SK-N-SH treated with all-trans-retinoic acid at 6 μM for 48 hours (cell line): ENCODE results near the gene CPNE4.

Experiments used
- ATAC-seq: fragments of 200-7000 bp; cut with Tn5 transposase; 3 replicates; pipeline ENCODE4 v1.9.1; 2020; ENCODE audit warnings: mild to moderate bottlenecking, moderate library complexity
- ARNTL ChIP-seq: fragments of 450-650 bp; formaldehyde crosslinking; IDR thresholded peaks from 2 replicates; pipeline ENCODE4 v1.5.0; 2020; ENCODE audit warnings: low read depth, mild to moderate bottlenecking, moderate library complexity, borderline replicate concordance
- BACH2 ChIP-seq: fragments of 250-450 bp; sonication (Bioruptor Pico); IDR thresholded peaks from 2 replicates; pipeline ENCODE4 v1.9.0; 2021; ENCODE audit warnings: mild to moderate bottlenecking, borderline replicate concordance
- CSDC2 ChIP-seq: fragments of 250-450 bp; sonication (Bioruptor Pico); IDR thresholded peaks from 2 replicates; pipeline ENCODE4 v1.5.0; 2020; ENCODE audit warnings: mild to moderate bottlenecking, moderate library complexity
- ESRRG ChIP-seq: fragments of 250-450 bp; sonication (Bioruptor Pico); IDR thresholded peaks from 2 replicates; pipeline ENCODE4 v1.6.1; 2021; ENCODE audit warnings: mild to moderate bottlenecking
- ISL1 ChIP-seq: fragments of 250-450 bp; sonication (Bioruptor Pico); IDR thresholded peaks from 2 replicates; pipeline ENCODE4 v2.1.2; 2022; ENCODE audit warnings: mild to moderate bottlenecking, moderate library complexity
- OSR1 ChIP-seq: fragments of 250-450 bp; sonication (Bioruptor Pico); IDR thresholded peaks from 2 replicates; pipeline ENCODE4 v1.8.0; 2022; ENCODE audit warnings: moderate library complexity, mild to moderate bottlenecking, inconsistent platforms
- PPARA ChIP-seq: fragments of 250-450 bp; sonication (Bioruptor Pico); IDR thresholded peaks from 2 replicates; pipeline ENCODE4 v1.5.0; 2020; ENCODE audit warnings: mild to moderate bottlenecking, borderline replicate concordance
- RARB ChIP-seq: fragments of 250-450 bp; sonication (Bioruptor Pico); IDR thresholded peaks from 2 replicates; pipeline ENCODE4 v1.8.0; 2021; ENCODE audit warnings: mild to moderate bottlenecking, moderate library complexity
- TOX ChIP-seq: fragments of 250-450 bp; sonication (Bioruptor Pico); IDR thresholded peaks from 2 replicates; pipeline ENCODE4 v1.8.0; 2021; ENCODE audit warnings: mild to moderate bottlenecking, moderate library complexity, borderline replicate concordance
- ZC3H10 ChIP-seq: fragments of 250-450 bp; sonication (Bioruptor Pico); IDR thresholded peaks from 2 replicates; pipeline ENCODE4 v1.5.1; 2021; ENCODE audit warnings: mild to moderate bottlenecking, moderate library complexity
- ZFP3 ChIP-seq: fragments of 250-450 bp; sonication (Bioruptor Pico); IDR thresholded peaks from 2 replicates; pipeline ENCODE4 v1.5.0; 2020; ENCODE audit warnings: mild to moderate bottlenecking, moderate library complexity
- ZFP30 ChIP-seq: fragments of 450-650 bp; formaldehyde crosslinking; IDR thresholded peaks from 2 replicates; pipeline ENCODE4 v1.5.0; 2022; ENCODE audit warnings: mild to moderate bottlenecking, moderate library complexity
- ZNF565 ChIP-seq: fragments of 450-650 bp; formaldehyde crosslinking; conservative IDR thresholded peaks from 2 replicates; pipeline ENCODE4 v1.5.0; 2020; ENCODE audit warnings: low read depth, mild to moderate bottlenecking, moderate library complexity
- ZNF70 ChIP-seq: fragments of 450-650 bp; formaldehyde crosslinking; IDR thresholded peaks from 2 replicates; pipeline ENCODE4 v1.5.0; 2020; ENCODE audit warnings: mild to moderate bottlenecking, moderate library complexity
- ZNF8 ChIP-seq: fragments of 450-650 bp; formaldehyde crosslinking; IDR thresholded peaks from 2 replicates; pipeline ENCODE4 v1.5.0; 2020; ENCODE audit warnings: mild to moderate bottlenecking, moderate library complexity
- TF ChIP-seq, protein P1 (sequence below): fragments of 250-450 bp; sonication (Bioruptor Pico); IDR thresholded peaks from 2 replicates; pipeline ENCODE4 v1.8.0; 2021; ENCODE audit warnings: low read depth, mild to moderate bottlenecking, moderate library complexity, borderline replicate concordance
- TF ChIP-seq, protein P2 (sequence below): fragments of 250-450 bp; sonication (Bioruptor Pico); IDR thresholded peaks from 2 replicates; pipeline ENCODE4 v1.5.0; 2020; ENCODE audit warnings: mild to moderate bottlenecking, moderate library complexity
- TF ChIP-seq, protein P3 (sequence below): fragments of 250-450 bp; sonication (Bioruptor Pico); IDR thresholded peaks from 2 replicates; pipeline ENCODE4 v1.5.1; 2020; ENCODE audit warnings: low read depth, mild to moderate bottlenecking, moderate library complexity

Gene CPNE4

DNA sequence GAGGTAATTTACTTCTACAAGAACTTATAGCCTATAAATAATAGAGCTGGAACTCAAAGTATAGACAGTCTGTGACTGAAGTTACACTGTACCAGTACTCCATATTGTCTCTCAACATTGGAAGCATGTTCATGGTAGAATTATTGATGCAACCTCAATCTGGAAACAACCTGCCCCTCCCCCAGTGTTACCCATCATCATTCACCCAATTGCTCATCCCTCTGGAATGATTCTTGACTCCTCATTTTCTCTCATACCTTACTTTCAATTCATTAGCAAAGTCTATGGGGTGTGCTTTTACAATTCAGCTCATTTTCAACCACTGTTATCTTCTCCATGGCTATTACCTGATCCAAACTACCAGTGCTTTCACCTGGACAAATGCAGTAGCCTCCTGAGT, 151.7 kb downstream of the CPNE4 start (continued):
- TF ChIP-seq ZC3H10 (CRISPR knock-in tag) (no peak), PPARA (CRISPR knock-in tag) (no peak), BACH2 (no peak), ARNTL (no peak), ZNF70 (CRISPR knock-in tag) (no peak), ZNF8 (CRISPR knock-in tag) (no peak), RARB (CRISPR knock-in tag) (no peak), ESRRG (CRISPR knock-in tag) (no peak), ZFP30 (CRISPR knock-in tag) (no peak)
- TF ChIP-seq, protein P1, sequence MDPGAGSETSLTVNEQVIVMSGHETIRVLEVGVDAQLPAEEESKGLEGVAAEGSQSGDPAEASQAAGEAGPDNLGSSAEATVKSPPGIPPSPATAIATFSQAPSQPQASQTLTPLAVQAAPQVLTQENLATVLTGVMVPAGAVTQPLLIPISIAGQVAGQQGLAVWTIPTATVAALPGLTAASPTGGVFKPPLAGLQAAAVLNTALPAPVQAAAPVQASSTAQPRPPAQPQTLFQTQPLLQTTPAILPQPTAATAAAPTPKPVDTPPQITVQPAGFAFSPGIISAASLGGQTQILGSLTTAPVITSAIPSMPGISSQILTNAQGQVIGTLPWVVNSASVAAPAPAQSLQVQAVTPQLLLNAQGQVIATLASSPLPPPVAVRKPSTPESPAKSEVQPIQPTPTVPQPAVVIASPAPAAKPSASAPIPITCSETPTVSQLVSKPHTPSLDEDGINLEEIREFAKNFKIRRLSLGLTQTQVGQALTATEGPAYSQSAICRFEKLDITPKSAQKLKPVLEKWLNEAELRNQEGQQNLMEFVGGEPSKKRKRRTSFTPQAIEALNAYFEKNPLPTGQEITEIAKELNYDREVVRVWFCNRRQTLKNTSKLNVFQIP (CRISPR knock-in tag): no peak

DNA sequence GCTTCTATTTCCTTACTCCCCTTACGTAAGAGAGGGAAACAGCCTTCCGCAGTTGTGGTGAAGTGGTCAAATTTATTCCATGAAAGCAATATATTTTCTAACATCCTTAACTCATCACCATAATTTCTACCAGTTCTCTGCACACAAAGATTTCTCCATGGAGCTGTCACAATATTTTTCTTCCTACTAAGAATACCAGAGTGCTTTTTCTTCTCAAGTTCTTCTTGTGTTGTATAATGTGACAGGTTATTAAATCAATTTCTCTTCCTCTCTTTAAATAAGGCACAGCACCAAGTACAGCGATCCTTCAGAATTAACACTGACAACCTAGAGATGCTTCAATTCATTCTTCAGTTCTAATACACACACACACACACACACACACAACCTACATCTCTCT, 153.0 kb downstream of the CPNE4 start:
- TF ChIP-seq ZNF8 (CRISPR knock-in tag) (no peak), ESRRG (CRISPR knock-in tag) (no peak), ZC3H10 (CRISPR knock-in tag) (no peak), ISL1 (CRISPR knock-in tag) (no peak), OSR1 (CRISPR knock-in tag) (no peak), ZFP30 (CRISPR knock-in tag) (no peak), ARNTL (no peak), ZNF70 (CRISPR knock-in tag) (no peak), ZFP3 (no peak)
- no peak for ATAC-seq

DNA sequence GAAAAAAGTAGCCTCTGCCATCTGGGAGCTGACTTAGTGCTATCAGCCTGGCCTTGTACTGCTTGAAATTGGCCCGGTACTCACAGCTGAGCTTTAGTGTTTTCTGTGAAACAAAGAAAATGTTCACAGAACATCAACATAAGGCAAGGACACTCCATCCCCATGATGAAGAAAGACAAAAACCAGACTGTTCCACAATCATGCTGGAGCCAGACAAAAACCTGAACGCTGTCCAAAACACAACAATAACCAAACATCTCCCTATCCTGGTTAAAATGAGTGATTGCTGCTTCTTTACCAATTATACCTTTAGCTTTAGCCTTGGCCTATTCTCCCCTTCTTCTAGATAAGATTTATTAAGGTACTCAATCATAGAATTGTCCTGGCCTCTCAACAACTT, 153.9 kb downstream of the CPNE4 start:
- ATAC-seq: no peak
- no peak for TF ChIP-seq ZC3H10 (CRISPR knock-in tag)
- TF ChIP-seq PPARA (CRISPR knock-in tag): no peak
- no peak for TF ChIP-seq CSDC2
- no peak for TF ChIP-seq ISL1 (CRISPR knock-in tag)
- no peak for TF ChIP-seq TOX (CRISPR knock-in tag)
- TF ChIP-seq, protein P2, sequence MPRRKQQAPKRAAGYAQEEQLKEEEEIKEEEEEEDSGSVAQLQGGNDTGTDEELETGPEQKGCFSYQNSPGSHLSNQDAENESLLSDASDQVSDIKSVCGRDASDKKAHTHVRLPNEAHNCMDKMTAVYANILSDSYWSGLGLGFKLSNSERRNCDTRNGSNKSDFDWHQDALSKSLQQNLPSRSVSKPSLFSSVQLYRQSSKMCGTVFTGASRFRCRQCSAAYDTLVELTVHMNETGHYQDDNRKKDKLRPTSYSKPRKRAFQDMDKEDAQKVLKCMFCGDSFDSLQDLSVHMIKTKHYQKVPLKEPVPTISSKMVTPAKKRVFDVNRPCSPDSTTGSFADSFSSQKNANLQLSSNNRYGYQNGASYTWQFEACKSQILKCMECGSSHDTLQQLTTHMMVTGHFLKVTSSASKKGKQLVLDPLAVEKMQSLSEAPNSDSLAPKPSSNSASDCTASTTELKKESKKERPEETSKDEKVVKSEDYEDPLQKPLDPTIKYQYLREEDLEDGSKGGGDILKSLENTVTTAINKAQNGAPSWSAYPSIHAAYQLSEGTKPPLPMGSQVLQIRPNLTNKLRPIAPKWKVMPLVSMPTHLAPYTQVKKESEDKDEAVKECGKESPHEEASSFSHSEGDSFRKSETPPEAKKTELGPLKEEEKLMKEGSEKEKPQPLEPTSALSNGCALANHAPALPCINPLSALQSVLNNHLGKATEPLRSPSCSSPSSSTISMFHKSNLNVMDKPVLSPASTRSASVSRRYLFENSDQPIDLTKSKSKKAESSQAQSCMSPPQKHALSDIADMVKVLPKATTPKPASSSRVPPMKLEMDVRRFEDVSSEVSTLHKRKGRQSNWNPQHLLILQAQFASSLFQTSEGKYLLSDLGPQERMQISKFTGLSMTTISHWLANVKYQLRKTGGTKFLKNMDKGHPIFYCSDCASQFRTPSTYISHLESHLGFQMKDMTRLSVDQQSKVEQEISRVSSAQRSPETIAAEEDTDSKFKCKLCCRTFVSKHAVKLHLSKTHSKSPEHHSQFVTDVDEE (CRISPR knock-in tag): no peak
- TF ChIP-seq, protein P3, sequence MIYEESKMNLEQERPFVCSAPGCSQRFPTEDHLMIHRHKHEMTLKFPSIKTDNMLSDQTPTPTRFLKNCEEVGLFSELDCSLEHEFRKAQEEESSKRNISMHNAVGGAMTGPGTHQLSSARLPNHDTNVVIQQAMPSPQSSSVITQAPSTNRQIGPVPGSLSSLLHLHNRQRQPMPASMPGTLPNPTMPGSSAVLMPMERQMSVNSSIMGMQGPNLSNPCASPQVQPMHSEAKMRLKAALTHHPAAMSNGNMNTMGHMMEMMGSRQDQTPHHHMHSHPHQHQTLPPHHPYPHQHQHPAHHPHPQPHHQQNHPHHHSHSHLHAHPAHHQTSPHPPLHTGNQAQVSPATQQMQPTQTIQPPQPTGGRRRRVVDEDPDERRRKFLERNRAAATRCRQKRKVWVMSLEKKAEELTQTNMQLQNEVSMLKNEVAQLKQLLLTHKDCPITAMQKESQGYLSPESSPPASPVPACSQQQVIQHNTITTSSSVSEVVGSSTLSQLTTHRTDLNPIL (CRISPR knock-in tag): no peak
- no peak for TF ChIP-seq OSR1 (CRISPR knock-in tag)
- TF ChIP-seq ESRRG (CRISPR knock-in tag): no peak
- no peak for TF ChIP-seq ZNF8 (CRISPR knock-in tag)
- no peak for TF ChIP-seq RARB (CRISPR knock-in tag)

DNA sequence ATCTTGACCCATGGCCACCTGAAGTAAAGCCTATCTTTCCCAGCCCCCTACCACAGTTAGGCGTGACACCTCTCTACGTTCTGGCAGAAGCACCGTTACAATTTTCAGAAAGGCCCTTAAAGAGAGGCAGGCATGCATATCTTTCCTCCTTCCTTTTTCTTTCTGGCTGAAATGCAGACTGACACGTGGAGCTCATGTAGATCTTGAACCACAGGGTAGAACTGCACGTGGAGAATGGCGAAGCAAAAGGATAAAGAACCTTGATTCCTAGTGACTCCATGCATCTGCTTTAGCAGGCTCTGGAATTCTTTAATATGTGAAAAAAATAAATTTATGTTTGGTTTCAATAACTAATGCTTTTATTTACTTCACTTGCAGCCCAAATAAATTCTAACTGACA, 166.6 kb downstream of the CPNE4 start:
- TF ChIP-seq ZC3H10 (CRISPR knock-in tag) (no peak), ZNF565 (CRISPR knock-in tag) (no peak), ZNF8 (CRISPR knock-in tag) (no peak), OSR1 (CRISPR knock-in tag) (no peak)
- TF ChIP-seq, protein P2 (CRISPR knock-in tag): no peak
- TF ChIP-seq, protein P3 (CRISPR knock-in tag): no peak
- ATAC-seq: no peak
